GM12872 (cell line): ENCODE measurements around the gene GRB7.

Experiments used
- CTCF ChIP-seq: IDR thresholded peaks from 3 replicates; pipeline ENCODE4 v1.5.1; 2011; ENCODE audit warnings: low read depth, mild to moderate bottlenecking, low read length, moderate library complexity; ENCODE audit not compliant: insufficient read depth

The GRB7 gene

GRCh38 chr17:39704821-39705551 is 32.8 kb upstream of the GRB7 start:
- TF ChIP-seq CTCF, result no peak

- TF ChIP-seq CTCF, result no peak
Measured at GRCh38 chr17:39705786-39706348, 31.9 kb upstream of the GRB7 start.

- no peak for TF ChIP-seq CTCF
Measured at GRCh38 chr17:39706383-39706782, 31.4 kb upstream of the GRB7 start.

GRCh38 chr17:39706921-39707337 is 30.8 kb upstream of the GRB7 start:
- TF ChIP-seq CTCF, result no peak

- no peak for TF ChIP-seq CTCF
Measured at GRCh38 chr17:39709319-39709997, 28.3 kb upstream of the GRB7 start.

GRCh38 chr17:39709998-39710964 is 27.5 kb upstream of the GRB7 start:
- no peak for TF ChIP-seq CTCF
